Measurements from ENCODE around the gene TRAF3.

The TRAF3 gene

DNA sequence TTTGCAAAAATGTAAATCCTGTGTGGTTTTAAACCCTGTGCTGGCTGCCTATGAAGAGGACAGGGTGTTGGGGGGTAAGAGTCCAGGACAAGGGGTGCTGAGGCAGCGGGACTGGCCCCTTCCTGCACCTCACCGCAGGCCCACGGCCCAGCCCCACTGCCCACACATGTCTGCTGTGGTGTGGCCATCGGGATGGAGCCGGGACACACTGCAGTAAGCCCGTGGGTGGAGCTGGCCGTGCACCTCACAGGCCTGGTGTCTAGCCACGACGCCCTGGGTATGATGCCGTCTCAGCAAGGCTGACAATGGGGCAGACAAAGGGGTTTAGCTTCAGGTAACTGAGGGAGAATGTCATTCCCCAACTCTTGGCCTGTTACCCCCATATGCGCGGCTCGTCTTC is 164.8 kb downstream of the TRAF3 start:
- FAIRE-seq: no peak

GRCh38 chr14:102943454-102943853 is 166.2 kb downstream of the TRAF3 start:
- no peak for FAIRE-seq

- FAIRE-seq: no peak
Measured at GRCh38 chr14:102943979-102944378, 166.7 kb downstream of the TRAF3 start.

- FAIRE-seq: no peak
Measured at GRCh38 chr14:102944448-102945330, 167.4 kb downstream of the TRAF3 start.

DNA sequence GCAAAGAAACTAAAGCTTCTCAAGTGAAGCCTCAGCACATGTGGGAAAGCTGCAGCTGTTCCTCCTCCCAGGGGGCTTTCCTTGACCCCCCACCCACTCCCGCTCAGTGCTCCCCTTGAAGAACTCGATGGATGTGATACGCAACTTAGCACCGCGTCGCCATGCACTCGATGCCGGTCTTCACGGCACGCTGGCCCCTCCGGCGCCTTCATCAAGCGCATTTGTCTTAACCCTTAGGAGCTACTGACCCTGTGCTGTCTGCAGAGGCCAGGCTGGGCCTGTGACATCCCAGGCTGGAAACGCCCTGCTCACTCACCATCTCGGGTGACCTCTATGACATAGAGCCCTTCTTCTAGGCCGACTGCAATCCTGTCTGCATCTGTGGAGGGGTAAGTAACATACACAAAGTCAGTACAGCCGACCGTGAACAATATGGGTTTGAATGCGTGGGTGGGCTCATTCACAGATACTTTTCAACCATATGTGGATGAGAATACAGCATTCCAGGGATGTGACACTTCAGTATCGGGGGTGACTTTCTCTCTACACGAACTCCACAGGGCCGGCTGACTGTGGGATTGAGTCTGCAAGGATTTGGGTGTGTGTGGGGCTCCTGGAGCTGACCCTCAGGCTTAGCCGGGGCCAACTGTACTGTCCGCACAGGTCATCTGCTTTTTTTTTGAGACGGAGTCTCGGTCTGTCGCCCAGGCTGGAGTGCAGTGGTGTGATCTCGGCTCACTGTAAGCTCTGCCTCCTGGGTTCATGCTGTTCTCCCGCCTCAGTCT is 168.3 kb downstream of the TRAF3 start:
- no peak for FAIRE-seq

GRCh38 chr14:102947321-102948103 is 170.3 kb downstream of the TRAF3 start:
- FAIRE-seq: no peak

DNA sequence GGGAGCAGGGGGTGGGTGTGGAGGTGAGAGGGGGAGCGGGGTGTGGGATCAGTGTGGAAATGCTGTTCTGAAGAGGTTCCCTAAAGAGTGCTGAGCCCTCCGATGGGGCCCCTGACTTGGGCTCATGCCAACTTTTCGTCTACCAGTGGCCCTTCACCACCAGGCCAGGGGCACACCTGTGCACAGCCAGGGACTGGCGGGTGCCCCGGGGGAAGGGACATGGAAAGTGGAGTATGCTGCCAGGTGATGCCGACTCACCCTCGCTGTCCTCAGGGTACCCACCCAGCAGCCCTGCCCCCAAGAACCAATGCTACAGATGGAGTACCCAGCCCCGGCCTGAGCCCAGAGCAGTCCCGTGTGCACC is 171.4 kb downstream of the TRAF3 start:
- FAIRE-seq: no peak

GRCh38 chr14:102949062-102949800 is 172.0 kb downstream of the TRAF3 start:
- no peak for FAIRE-seq

DNA sequence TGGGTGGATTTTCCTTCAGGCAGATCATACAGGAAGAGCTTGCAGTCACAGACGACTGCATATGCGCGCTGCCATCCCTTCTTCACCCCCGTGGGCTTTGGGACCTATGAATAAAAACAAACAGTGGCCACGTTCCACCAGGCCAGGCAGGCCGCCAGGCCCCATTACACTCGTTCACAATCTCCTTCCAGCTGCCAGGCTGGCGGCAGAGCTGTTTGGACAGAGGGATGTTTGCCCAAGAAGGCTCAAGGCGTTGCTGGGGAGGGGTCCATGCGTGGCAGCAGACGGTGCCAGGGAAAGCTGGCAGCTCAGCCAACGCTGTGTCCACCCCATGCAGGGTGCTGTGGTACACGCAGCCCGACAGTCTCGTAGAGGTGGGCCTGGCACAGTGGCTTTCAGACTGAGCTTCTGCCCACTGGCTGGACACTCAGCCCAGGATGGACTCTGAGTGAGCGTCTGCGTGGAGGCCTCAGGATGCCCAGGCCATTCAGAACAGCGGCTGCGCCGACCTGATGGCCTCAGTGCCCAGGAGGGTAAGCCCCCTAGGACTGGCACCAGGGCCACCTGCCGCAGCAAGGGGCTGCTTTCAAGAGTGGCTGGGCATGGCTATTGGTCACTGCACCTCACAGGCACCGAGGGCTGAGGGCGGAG is 172.7 kb downstream of the TRAF3 start:
- no peak for FAIRE-seq

- FAIRE-seq: no peak
Measured at GRCh38 chr14:102951034-102951433, 173.8 kb downstream of the TRAF3 start.

GRCh38 chr14:102951799-102952198 is 174.6 kb downstream of the TRAF3 start:
- no peak for FAIRE-seq

DNA sequence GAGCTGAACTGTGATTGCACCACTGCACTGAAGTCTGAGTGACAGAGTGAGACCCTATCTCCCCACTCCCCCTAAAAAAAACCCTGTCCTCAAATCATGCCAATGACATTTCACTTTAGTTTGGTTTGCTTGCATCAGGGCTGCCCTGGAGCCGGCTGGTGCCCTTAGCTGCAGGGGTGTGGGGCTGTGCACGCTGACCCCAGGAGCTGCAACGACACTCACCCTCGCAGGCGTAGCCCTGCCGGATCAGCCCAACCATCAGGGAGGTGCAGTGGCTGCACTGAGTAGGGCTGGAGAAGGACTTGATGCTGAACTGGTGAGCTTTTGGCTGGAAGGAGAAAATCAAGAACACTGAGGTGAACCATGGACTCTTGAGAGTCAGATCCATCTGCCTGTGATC is 175.0 kb downstream of the TRAF3 start:
- FAIRE-seq: no peak

DNA sequence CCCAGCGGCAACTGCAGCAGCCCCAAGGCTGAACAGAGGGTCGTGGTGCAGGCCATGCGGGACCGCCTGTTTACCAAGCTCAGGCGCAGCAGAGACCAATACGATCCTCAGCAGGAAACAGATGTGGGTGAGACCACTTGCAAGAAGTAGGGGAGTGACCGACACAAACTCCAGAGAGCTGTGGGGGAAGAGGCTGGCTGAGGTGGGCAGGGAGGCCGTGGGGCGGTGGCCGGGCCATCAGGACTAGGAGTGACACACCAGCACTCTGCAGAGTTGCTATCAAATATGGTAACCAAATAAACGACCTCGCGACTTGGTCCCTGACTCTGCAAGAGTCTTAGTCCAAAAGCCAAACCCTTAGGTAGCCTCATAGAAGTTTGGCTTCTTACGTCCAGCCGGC is 175.9 kb downstream of the TRAF3 start:
- no peak for FAIRE-seq

- no peak for FAIRE-seq
Measured at GRCh38 chr14:102954081-102954789, 177.0 kb downstream of the TRAF3 start.

GRCh38 chr14:102955636-102956408 is 178.6 kb downstream of the TRAF3 start:
- no peak for FAIRE-seq

DNA sequence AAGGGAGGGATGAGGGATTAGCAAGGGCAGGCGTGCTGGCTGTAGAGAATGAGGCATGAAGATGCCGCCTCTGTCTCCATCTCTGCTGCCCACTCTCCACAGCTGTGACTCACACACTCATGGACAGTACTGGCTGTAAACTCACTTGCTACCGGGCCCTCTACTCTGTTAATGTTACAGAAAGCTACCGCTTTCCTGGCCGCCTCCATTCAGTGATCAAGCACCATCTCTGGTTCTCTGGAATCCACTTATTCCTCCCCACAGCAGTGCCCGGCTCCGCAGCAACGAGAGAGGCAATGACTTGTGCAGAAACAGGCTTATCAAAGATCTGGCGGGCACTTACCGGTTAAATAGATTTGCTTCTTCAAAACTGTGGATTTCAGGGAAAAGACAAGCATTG is 180.0 kb downstream of the TRAF3 start:
- no peak for FAIRE-seq

GRCh38 chr14:102958461-102958860 is 181.2 kb downstream of the TRAF3 start:
- no peak for FAIRE-seq

All from G401.6 (cell line).